ENCODE data around the gene CACNA1B.
"Not testable (repeated sequence)": the region's sequence is repeated elsewhere in the genome, so short reads cannot be mapped to it uniquely, and the experiment has no call there.

The CACNA1B gene

GRCh38 chr9:137879052-137879451 lies 1.5 kb downstream of the CACNA1B start:
- Histone ChIP-seq H3K27me3 (ENCODE audit: control insufficient read depth in 1 of 2, insufficient read depth in 2 of 2, low read length in 2 of 2) (peaks cover 34 to 35% of the 10 kb centered on the region in 2 donors), H3K4me3 (ENCODE audit: low read length in 2 of 2) (no peak overlapping the region), H3K27ac (ENCODE audit: low read length) (no peak overlapping the region), H3K4me1 (ENCODE audit: control insufficient read depth, insufficient read depth, low read length) (peaks cover 5% of the 10 kb centered on the region), H3K9me3 (ENCODE audit: control insufficient read depth in 2 of 2, low read length in 2 of 2) (no peaks in the 10 kb centered on the region), H3K9ac (ENCODE audit: low read length in 2 of 2) (no peak overlapping the region), H3K36me3 (ENCODE audit: control insufficient read depth in 2 of 2, insufficient read depth in 2 of 2, low read length in 2 of 2) (no peaks in the 10 kb centered on the region)

DNA sequence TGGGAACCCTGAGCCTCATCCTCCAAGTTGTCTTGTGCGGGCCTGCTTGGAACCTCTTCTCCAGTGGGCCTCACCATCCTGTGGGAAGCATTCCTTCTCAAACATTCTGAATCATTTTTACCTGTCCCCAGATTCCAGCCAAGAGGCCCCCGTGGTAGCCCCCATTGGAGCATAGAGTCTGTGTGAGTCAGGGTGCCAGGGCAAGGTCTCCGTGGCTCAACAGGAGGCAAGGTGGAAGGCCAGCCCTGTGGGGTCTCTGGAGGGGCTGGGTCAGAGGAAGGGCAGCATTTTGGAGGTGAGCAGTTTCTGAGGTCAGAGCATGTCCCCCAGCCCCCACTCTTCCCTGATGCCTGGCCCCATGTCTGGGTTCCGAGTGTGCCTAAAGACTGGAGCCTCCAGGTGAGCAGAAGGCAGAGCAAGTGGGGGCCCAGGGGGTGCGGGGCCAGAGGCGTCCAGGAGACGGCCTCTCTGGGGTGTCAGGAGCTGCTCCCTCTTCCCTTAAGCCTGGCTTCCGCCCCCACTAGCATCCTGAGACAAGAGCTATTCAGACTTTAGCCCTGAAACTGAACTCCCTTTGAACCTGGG lies 2.1 kb downstream of the CACNA1B start:
- H3K27ac ChIP-seq (ENCODE audit: low read length), result no peak overlapping the region
- no peak overlapping the region for H3K4me3 ChIP-seq (ENCODE audit: low read length in 2 of 2)
- H3K9ac ChIP-seq (ENCODE audit: low read length in 2 of 2), result no peak overlapping the region
- peaks cover 5% of the 10 kb centered on the region for H3K4me1 ChIP-seq (ENCODE audit: control insufficient read depth, insufficient read depth, low read length)
- H3K36me3 ChIP-seq (ENCODE audit: control insufficient read depth in 2 of 2, insufficient read depth in 2 of 2, low read length in 2 of 2), result no peaks in the 10 kb centered on the region
- H3K27me3 ChIP-seq (ENCODE audit: control insufficient read depth in 1 of 2, insufficient read depth in 2 of 2, low read length in 2 of 2), result peaks cover 34 to 35% of the 10 kb centered on the region in 2 donors
- no peaks in the 10 kb centered on the region for H3K9me3 ChIP-seq (ENCODE audit: control insufficient read depth in 2 of 2, low read length in 2 of 2)

DNA sequence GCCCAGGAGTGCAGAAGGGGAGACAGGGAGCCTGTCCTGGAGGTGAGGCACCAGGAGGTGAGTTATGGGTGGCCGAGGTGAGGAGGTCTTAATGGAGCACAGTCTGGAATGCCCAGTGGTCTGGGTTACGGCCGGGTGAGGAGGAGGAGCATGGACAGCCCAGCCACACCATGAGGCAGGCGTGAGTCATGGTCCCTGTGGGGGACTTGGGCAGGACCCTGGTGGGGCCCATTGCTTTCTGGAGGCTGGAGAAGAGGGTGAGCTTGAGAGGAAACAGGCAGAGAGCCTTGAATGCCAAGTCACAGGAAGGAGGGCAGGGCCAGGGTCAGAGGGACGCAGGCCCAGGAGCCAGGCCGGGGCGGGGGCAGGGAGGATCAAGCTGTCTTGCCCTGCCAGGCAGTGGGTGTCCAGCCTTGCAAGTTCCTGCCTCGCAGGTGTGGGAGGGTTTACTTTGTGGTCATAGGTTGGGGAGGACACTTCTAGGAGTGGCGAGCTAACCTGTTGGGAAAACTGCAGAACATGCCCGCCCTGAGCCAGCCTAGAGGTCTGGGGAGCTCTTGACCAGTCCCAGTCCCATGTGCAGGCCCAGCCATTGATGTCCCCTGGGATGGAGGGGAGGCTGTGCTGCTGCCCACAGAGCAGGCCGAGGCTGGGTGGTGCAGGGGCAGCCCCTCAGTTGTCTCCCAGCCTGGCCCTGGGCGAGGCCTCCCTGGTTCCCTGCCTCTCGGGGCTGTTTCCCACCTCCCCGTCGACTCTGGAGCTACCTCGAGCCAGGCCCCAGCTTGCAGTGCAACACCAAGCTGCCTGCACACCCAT lies 2.8 kb downstream of the CACNA1B start:
- Histone ChIP-seq H3K36me3 (ENCODE audit: control insufficient read depth in 2 of 2, insufficient read depth in 2 of 2, low read length in 2 of 2) (no peaks in the 10 kb centered on the region), H3K4me1 (ENCODE audit: control insufficient read depth, insufficient read depth, low read length) (peaks cover 5% of the 10 kb centered on the region), H3K4me3 (ENCODE audit: low read length in 2 of 2) (no peak overlapping the region), H3K27ac (ENCODE audit: low read length) (no peak overlapping the region), H3K9me3 (ENCODE audit: control insufficient read depth in 2 of 2, low read length in 2 of 2) (no peaks in the 10 kb centered on the region), H3K27me3 (ENCODE audit: control insufficient read depth in 1 of 2, insufficient read depth in 2 of 2, low read length in 2 of 2) (peaks cover 30 to 35% of the 10 kb centered on the region in 2 donors), H3K9ac (ENCODE audit: low read length in 2 of 2) (no peak overlapping the region)

- Histone ChIP-seq H3K9me3 (ENCODE audit: control insufficient read depth in 2 of 2, low read length in 2 of 2) (no peaks in the 10 kb centered on the region), H3K27me3 (ENCODE audit: control insufficient read depth in 1 of 2, insufficient read depth in 2 of 2, low read length in 2 of 2) (peaks cover 23 to 35% of the 10 kb centered on the region in 2 donors), H3K36me3 (ENCODE audit: control insufficient read depth in 2 of 2, insufficient read depth in 2 of 2, low read length in 2 of 2) (no peaks in the 10 kb centered on the region), H3K4me3 (ENCODE audit: low read length in 2 of 2) (no peak overlapping the region), H3K9ac (ENCODE audit: low read length in 2 of 2) (no peak overlapping the region), H3K27ac (ENCODE audit: low read length) (no peak overlapping the region), H3K4me1 (ENCODE audit: control insufficient read depth, insufficient read depth, low read length) (peaks cover 5% of the 10 kb centered on the region)
These were observed 3.5 kb downstream of the CACNA1B start for GRCh38 chr9:137880976-137881530.

GRCh38 chr9:137881591-137882505 lies 4.3 kb downstream of the CACNA1B start:
- peaks cover 5% of the 10 kb centered on the region for H3K4me1 ChIP-seq (ENCODE audit: control insufficient read depth, insufficient read depth, low read length)
- H3K27ac ChIP-seq (ENCODE audit: low read length), result no peak overlapping the region
- H3K4me3 ChIP-seq (ENCODE audit: low read length in 2 of 2), result no peak overlapping the region
- no peaks in the 10 kb centered on the region for H3K36me3 ChIP-seq (ENCODE audit: control insufficient read depth in 2 of 2, insufficient read depth in 2 of 2, low read length in 2 of 2)
- peaks cover 16 to 28% of the 10 kb centered on the region in 2 donors for H3K27me3 ChIP-seq (ENCODE audit: control insufficient read depth in 1 of 2, insufficient read depth in 2 of 2, low read length in 2 of 2)
- H3K9me3 ChIP-seq (ENCODE audit: control insufficient read depth in 2 of 2, low read length in 2 of 2), result no peaks in the 10 kb centered on the region
- no peak overlapping the region for H3K9ac ChIP-seq (ENCODE audit: low read length in 2 of 2)

DNA sequence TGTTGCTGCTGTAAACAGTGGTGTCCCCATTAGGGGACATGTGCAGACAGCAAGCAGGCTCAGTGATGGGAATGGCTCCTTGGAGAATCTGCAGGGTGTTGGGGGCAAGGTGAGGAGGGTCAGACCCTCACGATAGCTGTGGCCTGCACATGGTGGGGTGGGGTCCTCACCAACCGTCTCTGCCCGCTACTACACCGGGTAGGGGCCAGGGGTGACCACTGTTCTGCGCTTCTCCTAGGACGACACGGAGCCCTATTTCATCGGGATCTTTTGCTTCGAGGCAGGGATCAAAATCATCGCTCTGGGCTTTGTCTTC lies 4.9 kb downstream of the CACNA1B start:
- H3K4me3 ChIP-seq (ENCODE audit: low read length in 2 of 2), result no peak overlapping the region
- no peak overlapping the region for H3K9ac ChIP-seq (ENCODE audit: low read length in 2 of 2)
- H3K9me3 ChIP-seq (ENCODE audit: control insufficient read depth in 2 of 2, low read length in 2 of 2), result no peaks in the 10 kb centered on the region
- H3K36me3 ChIP-seq (ENCODE audit: control insufficient read depth in 2 of 2, insufficient read depth in 2 of 2, low read length in 2 of 2), result no peaks in the 10 kb centered on the region
- peaks cover 14 to 23% of the 10 kb centered on the region in 2 donors for H3K27me3 ChIP-seq (ENCODE audit: control insufficient read depth in 1 of 2, insufficient read depth in 2 of 2, low read length in 2 of 2)
- H3K4me1 ChIP-seq (ENCODE audit: control insufficient read depth, insufficient read depth, low read length), result peaks cover 5% of the 10 kb centered on the region
- H3K27ac ChIP-seq (ENCODE audit: low read length), result no peak overlapping the region

DNA sequence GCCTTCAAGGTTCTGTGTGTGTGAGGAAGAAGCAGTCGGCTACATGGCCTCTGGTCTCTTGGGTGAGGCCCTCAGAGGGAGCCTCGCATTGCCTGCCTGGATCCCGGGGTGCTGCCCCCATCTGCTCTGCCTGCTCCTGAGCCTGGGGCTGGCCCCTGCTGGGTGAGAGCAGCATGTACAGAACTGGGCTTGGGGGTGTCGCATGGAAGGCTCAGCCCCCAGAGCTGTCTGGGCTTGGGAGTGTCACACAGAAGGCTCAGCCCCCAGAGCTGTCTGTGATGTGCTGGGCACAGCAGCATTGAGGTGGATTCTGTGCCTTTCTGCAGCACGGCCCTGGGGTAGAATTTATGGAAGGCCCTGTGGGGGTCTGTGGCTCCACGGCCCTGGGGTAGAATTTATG lies 6.4 kb downstream of the CACNA1B start:
- H3K4me1 ChIP-seq (ENCODE audit: control insufficient read depth, insufficient read depth, low read length); H3K9ac ChIP-seq (ENCODE audit: low read length in 2 of 2); H3K27ac ChIP-seq (ENCODE audit: low read length); H3K4me3 ChIP-seq (ENCODE audit: low read length in 2 of 2); H3K36me3 ChIP-seq (ENCODE audit: control insufficient read depth in 2 of 2, insufficient read depth in 2 of 2, low read length in 2 of 2); H3K9me3 ChIP-seq (ENCODE audit: control insufficient read depth in 2 of 2, low read length in 2 of 2): not testable (repeated sequence)
- peaks cover 9 to 15% of the 10 kb centered on the region in 2 donors for H3K27me3 ChIP-seq (ENCODE audit: control insufficient read depth in 1 of 2, insufficient read depth in 2 of 2, low read length in 2 of 2)

DNA sequence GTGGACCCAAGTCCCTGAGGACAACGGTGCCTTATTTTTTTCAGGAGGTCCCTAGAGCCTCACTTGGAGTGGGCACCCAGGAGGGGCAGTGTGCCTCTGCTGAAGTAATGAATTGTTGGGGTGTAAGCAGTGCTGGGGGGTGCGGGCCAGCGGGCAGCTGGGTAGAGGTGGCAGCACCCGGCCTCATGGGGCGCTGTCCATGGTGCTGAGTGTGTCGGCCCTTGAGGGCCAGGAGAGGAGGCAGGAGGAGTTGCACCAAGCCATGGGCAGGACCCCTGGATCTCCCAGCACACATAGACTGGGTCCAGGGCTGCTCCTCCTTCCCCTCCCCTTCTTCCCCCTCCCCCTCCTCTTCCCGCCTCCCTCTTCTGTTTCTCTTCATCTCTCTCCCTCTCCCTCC lies 7.0 kb downstream of the CACNA1B start:
- H3K4me3 ChIP-seq (ENCODE audit: low read length in 2 of 2); H3K27ac ChIP-seq (ENCODE audit: low read length); H3K9me3 ChIP-seq (ENCODE audit: control insufficient read depth in 2 of 2, low read length in 2 of 2); H3K9ac ChIP-seq (ENCODE audit: low read length in 2 of 2); H3K27me3 ChIP-seq (ENCODE audit: control insufficient read depth in 1 of 2, insufficient read depth in 2 of 2, low read length in 2 of 2); H3K4me1 ChIP-seq (ENCODE audit: control insufficient read depth, insufficient read depth, low read length); H3K36me3 ChIP-seq (ENCODE audit: control insufficient read depth in 2 of 2, insufficient read depth in 2 of 2, low read length in 2 of 2): not testable (repeated sequence)

- H3K27ac ChIP-seq (ENCODE audit: low read length); H3K4me3 ChIP-seq (ENCODE audit: low read length in 2 of 2); H3K36me3 ChIP-seq (ENCODE audit: control insufficient read depth in 2 of 2, insufficient read depth in 2 of 2, low read length in 2 of 2); H3K9ac ChIP-seq (ENCODE audit: low read length in 2 of 2); H3K9me3 ChIP-seq (ENCODE audit: control insufficient read depth in 2 of 2, low read length in 2 of 2); H3K27me3 ChIP-seq (ENCODE audit: control insufficient read depth in 1 of 2, insufficient read depth in 2 of 2, low read length in 2 of 2); H3K4me1 ChIP-seq (ENCODE audit: control insufficient read depth, insufficient read depth, low read length): not testable (repeated sequence)
These were observed 7.5 kb downstream of the CACNA1B start for GRCh38 chr9:137885121-137885520.

- H3K4me3 ChIP-seq (ENCODE audit: low read length in 2 of 2); H3K36me3 ChIP-seq (ENCODE audit: control insufficient read depth in 2 of 2, insufficient read depth in 2 of 2, low read length in 2 of 2); H3K9me3 ChIP-seq (ENCODE audit: control insufficient read depth in 2 of 2, low read length in 2 of 2); H3K9ac ChIP-seq (ENCODE audit: low read length in 2 of 2); H3K27me3 ChIP-seq (ENCODE audit: control insufficient read depth in 1 of 2, insufficient read depth in 2 of 2, low read length in 2 of 2); H3K4me1 ChIP-seq (ENCODE audit: control insufficient read depth, insufficient read depth, low read length); H3K27ac ChIP-seq (ENCODE audit: low read length): not testable (repeated sequence)
These were observed 11.0 kb downstream of the CACNA1B start for GRCh38 chr9:137888621-137889020.

Measured in stomach smooth muscle (tissue), 2 donors.